ENCODE measurements around the gene HJURP. TPM values are rescaled to one million over a fixed set of nuclear protein-coding genes. Genes with fewer than 3 reads are reported as not detected.

The HJURP gene
- polyA plus RNA-seq, 2 of the 4 experiments (the other 2 are of a cell fraction): 103 to 111 TPM

- H3K4me1 ChIP-seq: peaks cover 80% of the 10 kb centered on the region
- peak overlapping the region; percentile 58 to 91 for H3K27ac ChIP-seq
- ChIA-PET POLR2A (no interaction called here), CTCF (interaction anchor here (0.6 to 3.0 kb wide), 6 partner anchors 10 to 391 kb away, joined by 3 to 20 read pairs (median 3); no protein-coding TSS in a partner anchor)
- no peaks in the 10 kb centered on the region for H3K9me3 ChIP-seq
- no peak for FAIRE-seq
- ATAC-seq: peak; percentile 11 to 21; a peak in 3 of 6 replicates
- no peak overlapping the region for H3K4me3 ChIP-seq
- H3K4me2 ChIP-seq: peak overlapping the region; percentile 34
- WGBS (ENCODE audit: missing lambda C conversion rate): 95% methylated on average over 10 of the region's 10 CpGs
- DNase-seq (ENCODE audit: low read depth in 1 of 2, low spot score in 1 of 2): no peak
- TF ChIP-seq ESRRA (IDR thresholded peaks at IDR 0.05; ENCODE audit: borderline replicate concordance, low read length): no peak
Measured at GRCh38 chr2:233839447-233839820, 14.9 kb downstream of the HJURP start.

GRCh38 chr2:233838726-233839446 lies 15.4 kb downstream of the HJURP start:
- WGBS (ENCODE audit: missing lambda C conversion rate): 72% methylated on average over 12 of the region's 12 CpGs
- Histone ChIP-seq H3K4me3 (no peak overlapping the region), H3K27ac (peak overlapping the region; percentile 58 to 91), H3K4me1 (peaks cover 85% of the 10 kb centered on the region), H3K9me3 (no peaks in the 10 kb centered on the region), H3K4me2 (peak overlapping the region; percentile 34)
- TF ChIP-seq RARB (CRISPR knock-in tag; IDR thresholded peaks at IDR 0.05) (no peak), CHD2 (IDR thresholded peaks at IDR 0.05; ENCODE audit: low read length, partially characterized antibody) (no peak), FOSB (CRISPR knock-in tag; IDR thresholded peaks at IDR 0.05) (no peak), NR3C1 (IDR thresholded peaks at IDR 0.05) (no peak)
- ATAC-seq: peak in 1 of 2 experiments; percentile 21; a peak in 3 of 6 replicates
- ChIA-PET CTCF (interaction anchor here (0.8 to 3.0 kb wide), 4 partner anchors 11 to 390 kb away, joined by 3 to 20 read pairs (median 3); no protein-coding TSS in a partner anchor), POLR2A (no interaction called here)
- FAIRE-seq: no peak
- no peak for DNase-seq (ENCODE audit: low read depth in 1 of 2, low spot score in 1 of 2)

- no peaks in the 10 kb centered on the region for H3K9me3 ChIP-seq
- ChIA-PET CTCF (interaction anchor here (0.6 to 3.0 kb wide), 3 partner anchors 12 to 390 kb away, joined by 3 to 20 read pairs (median 4); no protein-coding TSS in a partner anchor), POLR2A (no interaction called here)
- H3K27ac ChIP-seq: peak overlapping the region; percentile 58 to 91
- peak overlapping the region; percentile 34 for H3K4me2 ChIP-seq
- FAIRE-seq: no peak
- 45% methylated on average over 7 of the region's 7 CpGs for WGBS (ENCODE audit: missing lambda C conversion rate)
- TF ChIP-seq POLR2A (IDR thresholded peaks at IDR 0.05; ENCODE audit: low read length) (no peak), KDM1A (IDR thresholded peaks at IDR 0.05; ENCODE audit: low read depth) (no peak), ZNF302 (CRISPR knock-in tag; IDR thresholded peaks at IDR 0.05) (no peak), RCOR1 (IDR thresholded peaks at IDR 0.05; ENCODE audit: low read depth, low read length) (no peak), GATA3 (IDR thresholded peaks at IDR 0.05; ENCODE audit: borderline replicate concordance) (no peak), HDAC2 (IDR thresholded peaks at IDR 0.05) (no peak), HOXB13 (CRISPR knock-in tag; IDR thresholded peaks at IDR 0.05; ENCODE audit: low read depth) (no peak), SMC3 (IDR thresholded peaks at IDR 0.05) (no peak), MAX (IDR thresholded peaks at IDR 0.05) (no peak), ESRRA (IDR thresholded peaks at IDR 0.05; ENCODE audit: borderline replicate concordance, low read length) (no peak), HOXB5 (CRISPR knock-in tag; IDR thresholded peaks at IDR 0.05) (no peak)
- DNase-seq (ENCODE audit: low read depth in 1 of 2, low spot score in 1 of 2): no peak
- peaks cover 91% of the 10 kb centered on the region for H3K4me1 ChIP-seq
- no peak for ATAC-seq
- no peak overlapping the region for H3K4me3 ChIP-seq
Measured at GRCh38 chr2:233838251-233838650, 16.1 kb downstream of the HJURP start.

GRCh38 chr2:233837694-233838229 lies 16.6 kb downstream of the HJURP start:
- peak overlapping the region; percentile 34 for H3K4me2 ChIP-seq
- peak overlapping the region; percentile 58 to 91 for H3K27ac ChIP-seq
- CTCF ChIA-PET: interaction anchor here (0.6 to 3.0 kb wide), 3 partner anchors 12 to 389 kb away, joined by 3 to 20 read pairs (median 4); no protein-coding TSS in a partner anchor
- WGBS (ENCODE audit: missing lambda C conversion rate): 85% methylated on average over 9 of the region's 9 CpGs
- DNase-seq (ENCODE audit: low read depth in 1 of 2, low spot score in 1 of 2) (no peak), ATAC-seq (no peak), FAIRE-seq (no peak)
- TF ChIP-seq RFX5 (IDR thresholded peaks at IDR 0.05) (no peak), PBX3 (IDR thresholded peaks at IDR 0.05) (no peak), EHF (CRISPR knock-in tag; IDR thresholded peaks at IDR 0.05) (no peak), TFCP2L1 (CRISPR knock-in tag; IDR thresholded peaks at IDR 0.05) (no peak), NPAS2 (CRISPR knock-in tag; IDR thresholded peaks at IDR 0.05; ENCODE audit: borderline replicate concordance) (no peak)
- no peak overlapping the region for H3K4me3 ChIP-seq
- POLR2A ChIA-PET: no interaction called here
- peaks cover 89% of the 10 kb centered on the region for H3K4me1 ChIP-seq
- H3K9me3 ChIP-seq: no peaks in the 10 kb centered on the region
